Stimulated activated CD4-positive, alpha-beta T cell treated with anti-CD3 and anti-CD28 coated beads, Interleukin-1b, Interleukin-23, amount 100 ng/mL, for 24 hours (primary cell): ENCODE results near the gene HES1.

ENCODE experiments used
- DNase-seq, 4 experiments: peaks; one replicate each; pipeline ENCODE4 v3.0.0-alpha.2; 2020; ENCODE audit warnings: low read depth in 4 of 4, low spot score in 1 of 4

The HES1 gene

GRCh38 chr3:194101592-194102432 is 34.1 kb upstream of the HES1 start:
- no peak for DNase-seq

- DNase-seq: no peak
These were observed 33.5 kb upstream of the HES1 start for GRCh38 chr3:194102436-194102835.

GRCh38 chr3:194103505-194103904 is 32.4 kb upstream of the HES1 start:
- DNase-seq: no peak

- no peak for DNase-seq
These were observed 31.8 kb upstream of the HES1 start for GRCh38 chr3:194103983-194104751.

- no peak for DNase-seq
These were observed 30.7 kb upstream of the HES1 start for GRCh38 chr3:194105292-194105691.

GRCh38 chr3:194107107-194107506 is 28.8 kb upstream of the HES1 start:
- DNase-seq: no peak

GRCh38 chr3:194109192-194109863 is 26.6 kb upstream of the HES1 start:
- DNase-seq: no peak

GRCh38 chr3:194110483-194110882 is 25.5 kb upstream of the HES1 start:
- no peak for DNase-seq

- DNase-seq: no peak
These were observed 24.6 kb upstream of the HES1 start for GRCh38 chr3:194111336-194111735.

GRCh38 chr3:194112120-194113106 is 23.5 kb upstream of the HES1 start:
- no peak for DNase-seq

- no peak for DNase-seq
These were observed 21.8 kb upstream of the HES1 start for GRCh38 chr3:194114123-194114522.

- DNase-seq: no peak
These were observed 18.7 kb upstream of the HES1 start for GRCh38 chr3:194117104-194117845.

- no peak for DNase-seq
These were observed 17.0 kb upstream of the HES1 start for GRCh38 chr3:194118920-194119319.

- no peak for DNase-seq
These were observed 15.9 kb upstream of the HES1 start for GRCh38 chr3:194119831-194120590.

GRCh38 chr3:194120789-194121770 is 14.9 kb upstream of the HES1 start:
- no peak for DNase-seq

- no peak for DNase-seq
These were observed 13.9 kb upstream of the HES1 start for GRCh38 chr3:194121891-194122631.

GRCh38 chr3:194123726-194124125 is 12.2 kb upstream of the HES1 start:
- DNase-seq: no peak
